Glomerular endothelial cell (primary cell): ENCODE measurements around the gene ECD. TPM values are rescaled to one million over a fixed set of nuclear protein-coding genes. Genes with fewer than 3 reads are reported as not detected.

Source experiments
- DNase-seq: peaks from one replicate; pipeline ENCODE4 v3.0.0-alpha.2; 2011; ENCODE audit warnings: low read depth, low spot score; ENCODE audit errors: extremely low read depth
- total RNA-seq: library from RNA; depleted of rRNA; stranded (reverse); fragments of >200 nt; gene quantifications from 2 replicates; pipeline ENCODE4 v1.2.3, GENCODE V29; 2015

The ECD gene
- 38.4 and 41.2 TPM in 2 replicates for total RNA-seq

GRCh38 chr10:73167783-73168464, at the start of gene ECD, which contains the start of gene FAM149B1:
ECD (minus strand) TSS chr10:73168008; CDS start chr10:73163937, 4,071 bp downstream.
FAM149B1 (plus strand) TSS chr10:73168119; CDS start chr10:73168340, 221 bp downstream.
- peak; percentile 80 for DNase-seq

GRCh38 chr10:73215749-73216148, 47.9 kb upstream of the ECD start:
- no peak for DNase-seq

GRCh38 chr10:73211106-73211811, 43.5 kb upstream of the ECD start:
- no peak for DNase-seq

- DNase-seq, result no peak
These were observed 42.7 kb upstream of the ECD start for GRCh38 chr10:73210395-73211105.

- DNase-seq, result peak; percentile 22
These were observed 41.9 kb upstream of the ECD start for GRCh38 chr10:73209705-73210104.

GRCh38 chr10:73207883-73208282, 40.1 kb upstream of the ECD start:
- DNase-seq, result no peak

- no peak for DNase-seq
These were observed 38.6 kb upstream of the ECD start for GRCh38 chr10:73206385-73206784.

- DNase-seq, result no peak
These were observed 38.1 kb upstream of the ECD start for GRCh38 chr10:73205890-73206289.

GRCh38 chr10:73205081-73205480, 37.3 kb upstream of the ECD start:
- no peak for DNase-seq

- no peak for DNase-seq
These were observed 22.4 kb upstream of the ECD start for GRCh38 chr10:73190188-73190587.

- no peak for DNase-seq
These were observed 18.5 kb upstream of the ECD start for GRCh38 chr10:73186266-73186665.

GRCh38 chr10:73183667-73184281, 16.0 kb upstream of the ECD start:
- no peak for DNase-seq

GRCh38 chr10:73182568-73182967, 14.8 kb upstream of the ECD start:
- no peak for DNase-seq

GRCh38 chr10:73174148-73174925, 6.5 kb upstream of the ECD start:
- no peak for DNase-seq

- DNase-seq, result no peak
These were observed 5.1 kb upstream of the ECD start for GRCh38 chr10:73172867-73173266.

GRCh38 chr10:73169320-73169719, 1.5 kb upstream of the ECD start:
- no peak for DNase-seq

GRCh38 chr10:73168465-73168803, 626 bp upstream of the ECD start:
- DNase-seq, result no peak

- DNase-seq, result no peak
These were observed 388 bp downstream of the ECD start for GRCh38 chr10:73167458-73167782.

- no peak for DNase-seq
These were observed 836 bp downstream of the ECD start for GRCh38 chr10:73166972-73167371.

- no peak for DNase-seq
These were observed 4.7 kb downstream of the ECD start for GRCh38 chr10:73163096-73163495.

- no peak for DNase-seq
These were observed 6.1 kb downstream of the ECD start for GRCh38 chr10:73161662-73162061.
